HFFc6 (cell line): ENCODE data around the gene UCKL1. TPM values are rescaled to one million over a fixed set of nuclear protein-coding genes. Genes with fewer than 3 reads are reported as not detected.

Experiments used
- DNase-seq: peaks from one replicate; pipeline ENCODE4 v3.0.0-alpha.2; 2018
- H3K27ac Mint-ChIP-seq: 2 replicates; pipeline ENCODE4 v1.8.0; 2020; ENCODE audit warnings: mild to moderate bottlenecking, mixed read lengths
- H3K27me3 Mint-ChIP-seq: 2 replicates; pipeline ENCODE4 v1.8.0; 2021; ENCODE audit warnings: mild to moderate bottlenecking, moderate library complexity, mixed read lengths; ENCODE audit not compliant: insufficient read depth
- H3K36me3 Mint-ChIP-seq: 2 replicates; pipeline ENCODE4 v1.8.0; 2021; ENCODE audit warnings: low read depth, mixed read lengths
- H3K4me1 Mint-ChIP-seq: 2 replicates; pipeline ENCODE4 v1.8.0; 2020; ENCODE audit warnings: low read depth, mixed read lengths
- H3K4me3 Mint-ChIP-seq: 2 replicates; pipeline ENCODE4 v1.8.0; 2020; ENCODE audit warnings: mild to moderate bottlenecking, moderate library complexity, mixed read lengths
- H3K9me3 Mint-ChIP-seq: 2 replicates; pipeline ENCODE4 v1.8.0; 2020; ENCODE audit warnings: mild to moderate bottlenecking, mixed read lengths
- total RNA-seq, 6 experiments: library from RNA; stranded (reverse); fragmentation: NEBNext Ultra II Directional; extraction: Animal tissue kit (Norgen Biotek cat#: 25700); gene quantifications; 2 replicates in 1 of 6; 3 replicates in 5 of 6; pipeline ENCODE4 v1.2.3, GENCODE V29; 2021
- TF ChIP-seq, protein P1 (sequence below): fragments of 200-600 bp; sonication (generic); IDR thresholded peaks from 2 replicates; pipeline ENCODE4 v1.5.0; 2021; ENCODE audit warnings: antibody characterized with exemption, mild to moderate bottlenecking

The UCKL1 gene
- total RNA-seq, 6 experiments from 2014 or later: 17.2 to 21.7 (median 19.4) TPM

- Mint-ChIP-seq H3K4me3 (no peak overlapping the region), H3K27me3 (peaks cover 11% of the 10 kb centered on the region), H3K27ac (no peak overlapping the region), H3K4me1 (peaks cover 21% of the 10 kb centered on the region), H3K9me3 (no peaks in the 10 kb centered on the region), H3K36me3 (peaks cover 6% of the 10 kb centered on the region; the same call in 1 of the 2 replicates)
- DNase-seq: no peak
- TF ChIP-seq, protein P1, sequence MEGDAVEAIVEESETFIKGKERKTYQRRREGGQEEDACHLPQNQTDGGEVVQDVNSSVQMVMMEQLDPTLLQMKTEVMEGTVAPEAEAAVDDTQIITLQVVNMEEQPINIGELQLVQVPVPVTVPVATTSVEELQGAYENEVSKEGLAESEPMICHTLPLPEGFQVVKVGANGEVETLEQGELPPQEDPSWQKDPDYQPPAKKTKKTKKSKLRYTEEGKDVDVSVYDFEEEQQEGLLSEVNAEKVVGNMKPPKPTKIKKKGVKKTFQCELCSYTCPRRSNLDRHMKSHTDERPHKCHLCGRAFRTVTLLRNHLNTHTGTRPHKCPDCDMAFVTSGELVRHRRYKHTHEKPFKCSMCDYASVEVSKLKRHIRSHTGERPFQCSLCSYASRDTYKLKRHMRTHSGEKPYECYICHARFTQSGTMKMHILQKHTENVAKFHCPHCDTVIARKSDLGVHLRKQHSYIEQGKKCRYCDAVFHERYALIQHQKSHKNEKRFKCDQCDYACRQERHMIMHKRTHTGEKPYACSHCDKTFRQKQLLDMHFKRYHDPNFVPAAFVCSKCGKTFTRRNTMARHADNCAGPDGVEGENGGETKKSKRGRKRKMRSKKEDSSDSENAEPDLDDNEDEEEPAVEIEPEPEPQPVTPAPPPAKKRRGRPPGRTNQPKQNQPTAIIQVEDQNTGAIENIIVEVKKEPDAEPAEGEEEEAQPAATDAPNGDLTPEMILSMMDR: no peak
Observed at GRCh38 chr20:63958471-63958870, 2.3 kb upstream of the UCKL1 start.

DNA sequence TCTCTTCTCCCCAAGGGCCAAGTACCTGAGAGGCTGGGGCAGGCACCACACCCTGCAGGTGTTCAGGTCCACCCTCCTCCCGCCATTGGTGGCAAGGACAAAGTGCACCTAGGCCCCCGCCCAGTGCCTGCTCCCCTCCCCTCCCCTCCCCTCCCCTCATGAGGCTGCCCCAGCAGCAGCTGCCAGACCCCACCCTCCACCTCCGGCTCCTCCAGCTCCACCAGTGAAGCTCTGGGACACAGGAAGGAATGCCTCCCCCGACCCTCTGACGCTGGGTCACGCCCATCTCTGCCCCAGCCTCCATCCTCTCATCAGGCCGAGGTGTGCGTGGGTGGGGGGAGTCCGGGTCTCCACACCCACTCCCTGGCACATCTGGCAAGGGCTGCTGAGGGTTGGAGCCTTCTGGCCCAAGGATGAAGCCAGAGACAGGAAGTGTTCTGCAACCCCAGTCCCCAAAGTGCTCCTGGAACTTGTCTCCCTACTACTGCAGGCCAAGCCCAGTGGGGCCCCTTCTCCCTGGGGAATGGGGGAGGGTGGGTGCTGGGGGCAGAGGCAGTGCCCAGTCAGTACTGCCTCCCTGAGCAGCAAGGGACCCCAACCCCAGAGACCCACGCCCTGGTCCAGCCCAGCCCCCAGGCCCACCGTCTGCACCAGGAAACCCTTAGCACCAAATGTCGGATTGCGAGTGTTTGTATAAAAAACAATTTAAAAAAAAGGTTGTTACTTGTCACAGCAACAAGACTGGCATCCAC is 1.6 kb upstream of the UCKL1 start:
- no peak for DNase-seq
- Mint-ChIP-seq H3K4me3 (no peak overlapping the region), H3K36me3 (peaks cover 6% of the 10 kb centered on the region; the same call in 1 of the 2 replicates), H3K27ac (peak overlapping the region; percentile 73), H3K4me1 (peaks cover 23% of the 10 kb centered on the region), H3K27me3 (peaks cover 16% of the 10 kb centered on the region), H3K9me3 (no peaks in the 10 kb centered on the region)
- TF ChIP-seq, protein P1: no peak

GRCh38 chr20:63957004-63957689 is 931 bp upstream of the UCKL1 start:
- Mint-ChIP-seq H3K27ac (peak overlapping the region; percentile 73), H3K27me3 (peaks cover 16% of the 10 kb centered on the region), H3K9me3 (no peaks in the 10 kb centered on the region), H3K4me3 (peak overlapping the region; percentile 81), H3K4me1 (peaks cover 23% of the 10 kb centered on the region), H3K36me3 (peaks cover 6% of the 10 kb centered on the region; the same call in 1 of the 2 replicates)
- TF ChIP-seq, protein P1: peak; percentile 50
- peak; percentile 37 for DNase-seq

GRCh38 chr20:63956664-63957003 is 418 bp upstream of the UCKL1 start:
- peaks cover 6% of the 10 kb centered on the region; the same call in 1 of the 2 replicates for H3K36me3 Mint-ChIP-seq
- no peak for DNase-seq
- TF ChIP-seq, protein P1: no peak

DNA sequence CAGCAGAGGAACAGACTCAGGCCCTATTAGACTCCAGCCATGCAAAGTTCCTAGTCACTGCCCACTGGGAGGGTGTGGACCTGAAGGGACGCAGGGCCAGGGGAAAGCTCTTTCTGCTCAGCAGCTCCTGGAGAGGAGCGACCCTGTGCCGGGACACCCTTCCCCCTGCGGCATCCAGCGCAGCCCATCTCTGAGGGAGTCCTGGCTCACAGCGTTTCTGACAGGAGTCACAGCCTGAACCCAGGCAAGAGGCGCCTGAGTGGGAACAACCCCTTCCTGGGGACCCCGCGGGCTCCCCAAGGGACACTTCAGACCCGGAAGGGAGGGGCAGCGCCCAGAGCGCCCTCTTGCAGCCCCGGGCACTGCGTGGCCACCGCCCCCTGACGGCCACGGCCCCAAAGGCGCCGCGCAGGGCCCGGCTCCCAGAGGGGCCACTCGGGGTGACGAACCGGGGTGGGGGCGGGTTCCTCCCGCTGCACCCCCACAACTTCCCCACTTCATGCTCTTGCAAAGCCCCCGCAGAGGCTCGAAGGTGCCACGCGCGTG is 862 bp downstream of the UCKL1 start:
- Mint-ChIP-seq H3K4me1 (peaks cover 23% of the 10 kb centered on the region), H3K36me3 (peaks cover 6% of the 10 kb centered on the region; the same call in 1 of the 2 replicates), H3K4me3 (peak overlapping the region; percentile 89), H3K9me3 (no peaks in the 10 kb centered on the region), H3K27me3 (peaks cover 16% of the 10 kb centered on the region), H3K27ac (peak overlapping the region; percentile 67)
- peak; percentile 28 for DNase-seq
- TF ChIP-seq, protein P1: peak; percentile 70

More at GRCh38 chr20:63956664-63957003, 418 bp upstream of the UCKL1 start:
- H3K27ac Mint-ChIP-seq: peak overlapping the region; percentile 75
- H3K9me3 Mint-ChIP-seq: no peaks in the 10 kb centered on the region
- peaks cover 16% of the 10 kb centered on the region for H3K27me3 Mint-ChIP-seq
- peak overlapping the region; percentile 89 for H3K4me3 Mint-ChIP-seq
- H3K4me1 Mint-ChIP-seq: peaks cover 23% of the 10 kb centered on the region
